ENCODE results near the gene ATP5F1E.

DNA sequence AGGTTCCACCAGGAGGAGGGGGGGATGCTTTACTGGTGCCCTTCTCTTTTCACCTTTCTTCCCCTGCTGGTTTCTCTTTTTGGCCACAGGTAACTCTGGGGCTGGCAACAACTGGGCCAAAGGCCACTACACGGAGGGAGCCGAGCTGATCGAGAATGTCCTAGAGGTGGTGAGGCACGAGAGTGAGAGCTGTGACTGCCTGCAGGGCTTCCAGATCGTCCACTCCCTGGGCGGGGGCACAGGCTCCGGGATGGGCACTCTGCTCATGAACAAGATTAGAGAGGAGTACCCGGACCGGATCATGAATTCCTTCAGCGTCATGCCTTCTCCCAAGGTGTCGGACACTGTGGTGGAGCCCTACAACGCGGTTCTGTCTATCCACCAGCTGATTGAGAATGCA, 8.5 kb downstream of the ATP5F1E start:
- TF ChIP-seq RXRA (IDR thresholded peaks at IDR 0.05) (no peak), REST (IDR thresholded peaks at IDR 0.05) (no peak), MAX (IDR thresholded peaks at IDR 0.05) (no peak), JUND (IDR thresholded peaks at IDR 0.05) (no peak)
- TF ChIP-seq, protein P1, sequence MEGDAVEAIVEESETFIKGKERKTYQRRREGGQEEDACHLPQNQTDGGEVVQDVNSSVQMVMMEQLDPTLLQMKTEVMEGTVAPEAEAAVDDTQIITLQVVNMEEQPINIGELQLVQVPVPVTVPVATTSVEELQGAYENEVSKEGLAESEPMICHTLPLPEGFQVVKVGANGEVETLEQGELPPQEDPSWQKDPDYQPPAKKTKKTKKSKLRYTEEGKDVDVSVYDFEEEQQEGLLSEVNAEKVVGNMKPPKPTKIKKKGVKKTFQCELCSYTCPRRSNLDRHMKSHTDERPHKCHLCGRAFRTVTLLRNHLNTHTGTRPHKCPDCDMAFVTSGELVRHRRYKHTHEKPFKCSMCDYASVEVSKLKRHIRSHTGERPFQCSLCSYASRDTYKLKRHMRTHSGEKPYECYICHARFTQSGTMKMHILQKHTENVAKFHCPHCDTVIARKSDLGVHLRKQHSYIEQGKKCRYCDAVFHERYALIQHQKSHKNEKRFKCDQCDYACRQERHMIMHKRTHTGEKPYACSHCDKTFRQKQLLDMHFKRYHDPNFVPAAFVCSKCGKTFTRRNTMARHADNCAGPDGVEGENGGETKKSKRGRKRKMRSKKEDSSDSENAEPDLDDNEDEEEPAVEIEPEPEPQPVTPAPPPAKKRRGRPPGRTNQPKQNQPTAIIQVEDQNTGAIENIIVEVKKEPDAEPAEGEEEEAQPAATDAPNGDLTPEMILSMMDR (IDR thresholded peaks at IDR 0.05; ENCODE audit: low read depth, low read length, missing input control) = no peak
- TF ChIP-seq, protein P2, sequence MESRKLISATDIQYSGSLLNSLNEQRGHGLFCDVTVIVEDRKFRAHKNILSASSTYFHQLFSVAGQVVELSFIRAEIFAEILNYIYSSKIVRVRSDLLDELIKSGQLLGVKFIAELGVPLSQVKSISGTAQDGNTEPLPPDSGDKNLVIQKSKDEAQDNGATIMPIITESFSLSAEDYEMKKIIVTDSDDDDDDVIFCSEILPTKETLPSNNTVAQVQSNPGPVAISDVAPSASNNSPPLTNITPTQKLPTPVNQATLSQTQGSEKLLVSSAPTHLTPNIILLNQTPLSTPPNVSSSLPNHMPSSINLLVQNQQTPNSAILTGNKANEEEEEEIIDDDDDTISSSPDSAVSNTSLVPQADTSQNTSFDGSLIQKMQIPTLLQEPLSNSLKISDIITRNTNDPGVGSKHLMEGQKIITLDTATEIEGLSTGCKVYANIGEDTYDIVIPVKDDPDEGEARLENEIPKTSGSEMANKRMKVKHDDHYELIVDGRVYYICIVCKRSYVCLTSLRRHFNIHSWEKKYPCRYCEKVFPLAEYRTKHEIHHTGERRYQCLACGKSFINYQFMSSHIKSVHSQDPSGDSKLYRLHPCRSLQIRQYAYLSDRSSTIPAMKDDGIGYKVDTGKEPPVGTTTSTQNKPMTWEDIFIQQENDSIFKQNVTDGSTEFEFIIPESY (IDR thresholded peaks at IDR 0.05) = no peak

Measured in liver (tissue), 3 donors.